OCI-LY1 (cell line): ENCODE data around the gene CXXC4.

Experiments used
- H2AFZ ChIP-seq: fragments of 200-600 bp; sonication (generic), shearing (Covaris generic); 2 replicates; pipeline ENCODE4 v1.6.0; 2014; ENCODE audit warnings: antibody characterized with exemption, mild to moderate bottlenecking, low read length
- H3F3A ChIP-seq: fragments of 200-600 bp; sonication (generic), shearing (Covaris generic); 2 replicates; pipeline ENCODE4 v1.6.0; 2014; ENCODE audit warnings: mild to moderate bottlenecking, antibody characterized with exemption, low read length, moderate library complexity; ENCODE audit not compliant: insufficient read depth
- H3K27ac ChIP-seq: fragments of 200-600 bp; sonication (generic); 2 replicates; pipeline ENCODE4 v1.5.1; 2014; ENCODE audit warnings: low read length, mixed run types, mild to moderate bottlenecking, low read depth; ENCODE audit not compliant: poor library complexity, severe bottlenecking
- H3K27me3 ChIP-seq: fragments of 200-600 bp; sonication (generic); 2 replicates; pipeline ENCODE4 v1.6.0; 2014; ENCODE audit warnings: antibody characterized with exemption, mild to moderate bottlenecking, low read length, moderate library complexity; ENCODE audit not compliant: insufficient read depth
- H3K36me3 ChIP-seq: fragments of 200-600 bp; sonication (generic); 2 replicates; pipeline ENCODE4 v1.6.1; 2014; ENCODE audit warnings: mild to moderate bottlenecking, antibody characterized with exemption, low read length, moderate library complexity, mixed read lengths; ENCODE audit not compliant: insufficient read depth
- H3K4me1 ChIP-seq: fragments of 200-600 bp; sonication (generic); 2 replicates; pipeline ENCODE4 v1.5.1; 2014; ENCODE audit warnings: mild to moderate bottlenecking, low read length, moderate library complexity; ENCODE audit not compliant: insufficient read depth, severe bottlenecking
- H3K4me2 ChIP-seq: fragments of 200-600 bp; sonication (generic), shearing (Covaris generic); 2 replicates; pipeline ENCODE4 v1.6.1; 2014; ENCODE audit warnings: low read length
- H3K4me3 ChIP-seq: fragments of 200-600 bp; sonication (generic); 2 replicates; pipeline ENCODE4 v1.5.1; 2014; ENCODE audit warnings: low read length, low read depth, mild to moderate bottlenecking, mixed read lengths; ENCODE audit not compliant: poor library complexity, severe bottlenecking
- H3K79me2 ChIP-seq: fragments of 200-600 bp; shearing (Covaris generic); 2 replicates; pipeline ENCODE4 v1.6.1; 2016; ENCODE audit warnings: mixed run types, low read length, mixed read lengths; ENCODE audit not compliant: insufficient read depth
- H3K9ac ChIP-seq: fragments of 200-600 bp; sonication (generic), shearing (Covaris generic); 2 replicates; pipeline ENCODE4 v1.6.1; 2014; ENCODE audit warnings: mild to moderate bottlenecking, low read length, mixed read lengths
- H3K9me2 ChIP-seq: fragments of 200-600 bp; sonication (generic), shearing (Covaris generic); 2 replicates; pipeline ENCODE4 v1.6.1; 2014; ENCODE audit warnings: low read depth, mild to moderate bottlenecking, low read length, mixed read lengths
- H3K9me3 ChIP-seq: fragments of 200-600 bp; shearing (Covaris generic); 2 replicates; pipeline ENCODE4 v1.6.1; 2014; ENCODE audit warnings: low read length, mixed read lengths
- H4K20me1 ChIP-seq: fragments of 200-600 bp; sonication (generic), shearing (Covaris generic); 2 replicates; pipeline ENCODE4 v1.6.0; 2016; ENCODE audit warnings: mild to moderate bottlenecking, low read length; ENCODE audit not compliant: insufficient read depth
- EZH2 ChIP-seq: fragments of 200-600 bp; sonication (generic), shearing (Covaris generic); IDR thresholded peaks from 2 replicates; pipeline ENCODE4 v1.8.0; 2017; ENCODE audit warnings: borderline replicate concordance, mixed run types, mild to moderate bottlenecking, antibody characterized with exemption, low read length, moderate library complexity, mixed read lengths
- TF ChIP-seq, protein P1 (sequence below): fragments of 200-600 bp; sonication (generic), shearing (Covaris generic); IDR thresholded peaks from 2 replicates; pipeline ENCODE4 v1.5.1; 2017; ENCODE audit warnings: mild to moderate bottlenecking, antibody characterized with exemption, low read length, moderate library complexity, mixed read lengths

Gene CXXC4

DNA sequence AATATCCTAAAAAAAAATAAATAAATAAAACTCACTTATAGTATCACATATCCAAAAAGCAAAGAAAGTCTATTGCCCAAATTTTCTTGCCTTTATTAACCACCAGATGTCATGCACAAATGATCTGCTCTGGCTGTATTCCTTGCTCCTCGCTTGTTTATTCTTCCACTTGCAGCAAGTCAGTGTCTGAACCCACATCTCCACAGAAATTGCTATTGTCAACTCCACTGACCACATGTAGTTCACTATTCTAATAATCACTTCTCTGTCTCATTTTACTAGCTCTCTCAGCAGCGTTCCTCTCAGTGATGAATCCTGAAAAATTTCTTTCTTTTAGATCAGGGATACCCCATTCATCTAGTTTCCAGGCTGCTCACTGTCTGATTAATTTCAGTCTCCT is 29.3 kb upstream of the CXXC4 start:
- Histone ChIP-seq H3K4me3 (no peak overlapping the region), H3K4me1 (no peaks in the 10 kb centered on the region)
- TF ChIP-seq, protein P1, sequence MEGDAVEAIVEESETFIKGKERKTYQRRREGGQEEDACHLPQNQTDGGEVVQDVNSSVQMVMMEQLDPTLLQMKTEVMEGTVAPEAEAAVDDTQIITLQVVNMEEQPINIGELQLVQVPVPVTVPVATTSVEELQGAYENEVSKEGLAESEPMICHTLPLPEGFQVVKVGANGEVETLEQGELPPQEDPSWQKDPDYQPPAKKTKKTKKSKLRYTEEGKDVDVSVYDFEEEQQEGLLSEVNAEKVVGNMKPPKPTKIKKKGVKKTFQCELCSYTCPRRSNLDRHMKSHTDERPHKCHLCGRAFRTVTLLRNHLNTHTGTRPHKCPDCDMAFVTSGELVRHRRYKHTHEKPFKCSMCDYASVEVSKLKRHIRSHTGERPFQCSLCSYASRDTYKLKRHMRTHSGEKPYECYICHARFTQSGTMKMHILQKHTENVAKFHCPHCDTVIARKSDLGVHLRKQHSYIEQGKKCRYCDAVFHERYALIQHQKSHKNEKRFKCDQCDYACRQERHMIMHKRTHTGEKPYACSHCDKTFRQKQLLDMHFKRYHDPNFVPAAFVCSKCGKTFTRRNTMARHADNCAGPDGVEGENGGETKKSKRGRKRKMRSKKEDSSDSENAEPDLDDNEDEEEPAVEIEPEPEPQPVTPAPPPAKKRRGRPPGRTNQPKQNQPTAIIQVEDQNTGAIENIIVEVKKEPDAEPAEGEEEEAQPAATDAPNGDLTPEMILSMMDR = no peak
- no peak for TF ChIP-seq EZH2

DNA sequence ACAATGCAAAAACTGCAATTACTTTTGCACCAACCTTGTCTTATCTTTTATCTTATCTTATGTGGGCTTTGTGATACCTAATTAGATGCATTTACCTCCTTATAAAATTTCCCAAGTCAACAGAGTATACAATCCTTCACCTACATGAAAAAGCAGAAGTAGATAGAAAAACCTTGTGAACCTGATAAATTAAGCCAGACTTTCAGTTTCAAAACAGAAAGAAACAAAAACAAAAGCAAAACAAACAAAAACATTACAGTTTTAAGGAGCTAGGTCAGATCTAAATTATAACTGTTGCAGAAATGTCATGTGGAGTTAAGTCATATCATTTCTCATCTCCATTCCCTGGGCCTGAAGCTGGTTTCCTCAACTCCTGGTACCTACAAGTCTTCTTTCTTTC is 24.9 kb upstream of the CXXC4 start:
- Histone ChIP-seq H3F3A (no peaks in the 10 kb centered on the region), H3K4me1 (no peaks in the 10 kb centered on the region), H3K79me2 (no peaks in the 10 kb centered on the region), H3K4me3 (no peak overlapping the region), H3K4me2 (no peak overlapping the region), H3K9me3 (no peaks in the 10 kb centered on the region), H3K36me3 (no peaks in the 10 kb centered on the region), H3K27me3 (no peaks in the 10 kb centered on the region), H3K9ac (no peak overlapping the region), H3K9me2 (no peaks in the 10 kb centered on the region), H3K27ac (no peak overlapping the region), H2AFZ (no peak overlapping the region), H4K20me1 (no peaks in the 10 kb centered on the region)
- no peak for TF ChIP-seq EZH2
- TF ChIP-seq, protein P1 = no peak

More for the DNA sequence above, 29.3 kb upstream of the CXXC4 start:
- H3K36me3 ChIP-seq = no peaks in the 10 kb centered on the region
- no peak overlapping the region for H3K27ac ChIP-seq
- H3K9me3 ChIP-seq = no peaks in the 10 kb centered on the region
- H3K9ac ChIP-seq = no peak overlapping the region
- H2AFZ ChIP-seq = no peak overlapping the region
- H3K4me2 ChIP-seq = no peak overlapping the region
- H3F3A ChIP-seq = no peaks in the 10 kb centered on the region
- H3K27me3 ChIP-seq = no peaks in the 10 kb centered on the region
- H3K9me2 ChIP-seq = no peaks in the 10 kb centered on the region
- H3K79me2 ChIP-seq = no peaks in the 10 kb centered on the region
- H4K20me1 ChIP-seq = no peaks in the 10 kb centered on the region

DNA sequence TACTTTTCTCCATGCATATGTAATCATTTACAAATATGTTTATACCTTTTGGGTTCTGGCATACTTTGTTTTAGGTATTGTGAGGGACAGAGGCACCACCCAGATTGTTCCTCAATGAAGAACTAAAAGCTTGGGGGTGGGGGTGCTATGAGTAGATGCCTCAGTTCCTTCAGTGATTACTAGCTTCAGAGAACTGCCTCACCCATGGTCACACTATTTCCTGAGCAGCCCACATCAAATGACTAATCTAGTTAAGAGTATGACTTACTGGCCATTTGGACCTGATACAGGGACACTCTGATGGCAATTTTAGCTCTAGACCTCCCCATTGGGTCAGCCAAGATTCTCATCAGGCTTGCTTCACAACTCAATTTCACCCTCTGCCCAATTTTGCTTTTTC is 22.2 kb upstream of the CXXC4 start:
- Histone ChIP-seq H2AFZ (no peak overlapping the region), H3K4me3 (no peak overlapping the region), H3K27ac (no peak overlapping the region), H3K9me3 (no peaks in the 10 kb centered on the region), H3K9ac (no peak overlapping the region), H3K27me3 (no peaks in the 10 kb centered on the region), H3K9me2 (no peaks in the 10 kb centered on the region), H3F3A (no peaks in the 10 kb centered on the region), H3K79me2 (no peaks in the 10 kb centered on the region), H3K36me3 (no peaks in the 10 kb centered on the region), H4K20me1 (no peaks in the 10 kb centered on the region), H3K4me1 (no peaks in the 10 kb centered on the region), H3K4me2 (no peak overlapping the region)
- TF ChIP-seq, protein P1 = no peak
- no peak for TF ChIP-seq EZH2
